NCI-H2029 treated with DMSO at 0.1 percent for 48 hours (cell line): ENCODE results near the gene KLF15.

Experiments used
- DNase-seq: peaks from one replicate; lab custom pipeline; 2025; lab: John Stamatoyannopoulos, UW

The KLF15 gene

DNA sequence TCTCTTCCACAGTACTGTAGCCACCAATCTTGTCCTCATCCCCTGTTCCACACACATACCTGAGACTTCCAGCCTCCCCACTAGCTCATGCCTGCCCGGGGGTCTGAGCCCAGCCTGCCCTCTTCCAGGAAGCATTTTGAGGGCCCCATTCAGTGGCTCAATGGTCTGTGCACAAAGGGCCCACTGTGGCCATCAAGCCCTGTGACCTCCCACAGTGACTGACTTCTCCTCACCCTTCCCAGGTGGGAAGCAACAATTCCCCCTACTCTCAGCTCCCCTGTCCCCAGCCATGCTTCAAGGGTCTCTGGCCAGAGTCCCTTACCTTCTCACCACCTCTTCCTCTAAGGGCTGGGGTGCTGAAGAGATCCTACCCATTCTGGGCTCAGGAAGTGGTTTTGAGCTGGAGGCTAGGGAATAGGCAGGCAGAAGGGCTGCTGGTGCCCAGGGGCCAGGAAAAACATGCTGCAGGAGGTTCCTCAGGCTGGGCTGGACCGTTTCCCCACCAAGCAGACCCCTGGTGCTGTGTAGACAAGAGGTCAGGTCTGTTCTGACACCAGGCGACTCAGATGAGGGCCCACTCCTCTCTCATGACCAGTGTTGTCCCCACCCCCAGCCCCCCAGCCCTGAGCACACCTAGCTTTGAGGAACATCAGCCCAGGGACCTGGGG, 3.0 kb upstream of the KLF15 start:
- no peak for DNase-seq

DNA sequence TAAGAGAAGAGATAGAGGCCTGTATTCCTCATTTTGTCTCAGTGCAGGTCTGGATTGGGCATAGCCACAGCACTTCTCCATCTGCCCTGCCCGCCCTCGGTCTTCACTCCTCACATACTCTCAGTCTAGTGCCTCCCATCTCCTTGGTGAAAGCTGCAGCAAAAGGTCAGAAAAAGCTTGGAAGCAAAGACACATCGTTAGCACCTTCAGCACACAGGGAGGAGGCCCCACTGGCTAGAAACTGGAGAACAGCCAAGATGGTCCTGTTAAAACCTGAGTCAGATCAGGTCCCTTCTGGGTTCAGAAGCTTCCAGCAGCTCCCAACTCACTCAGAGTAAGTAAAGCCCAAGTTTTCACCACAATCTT, 1.6 kb upstream of the KLF15 start:
- DNase-seq, result no peak

DNA sequence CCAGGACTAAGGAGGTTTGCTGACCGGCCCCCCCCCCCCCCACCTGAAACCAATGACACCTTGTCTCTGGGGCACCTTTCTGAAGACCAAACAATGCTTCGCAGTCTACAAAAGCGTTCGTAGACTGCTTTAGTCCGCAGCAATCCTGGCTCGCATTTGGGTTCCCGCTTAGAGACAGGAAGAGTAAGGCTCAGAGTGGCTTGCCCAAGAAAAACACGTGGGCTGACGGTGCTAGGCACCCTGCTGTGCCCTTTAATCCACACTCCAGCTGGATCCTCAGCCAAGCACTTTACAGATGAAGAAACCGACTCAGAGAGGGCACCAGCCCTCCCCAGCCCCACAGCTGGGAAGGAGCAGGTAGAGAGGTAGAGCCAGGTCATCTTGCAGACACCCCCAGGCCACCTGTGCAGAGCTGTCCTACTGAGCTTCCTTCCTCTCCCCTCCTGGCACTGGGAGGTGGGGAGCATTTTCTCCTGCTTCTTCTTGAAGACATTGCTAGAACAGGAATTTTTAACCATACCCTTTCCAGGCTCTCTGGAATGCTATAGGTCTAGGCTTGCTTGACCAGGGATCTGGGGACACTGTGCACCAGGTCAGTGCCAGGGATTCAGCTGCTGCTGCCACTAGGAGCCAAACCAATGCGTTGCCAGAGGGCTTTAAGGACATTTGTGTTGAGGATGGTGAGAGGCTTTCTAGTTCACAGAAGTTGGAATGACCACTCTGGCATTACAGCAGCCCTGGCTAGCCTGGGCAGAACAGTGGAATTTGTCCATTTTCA, 1.0 kb upstream of the KLF15 start:
- DNase-seq, result no peak

DNA sequence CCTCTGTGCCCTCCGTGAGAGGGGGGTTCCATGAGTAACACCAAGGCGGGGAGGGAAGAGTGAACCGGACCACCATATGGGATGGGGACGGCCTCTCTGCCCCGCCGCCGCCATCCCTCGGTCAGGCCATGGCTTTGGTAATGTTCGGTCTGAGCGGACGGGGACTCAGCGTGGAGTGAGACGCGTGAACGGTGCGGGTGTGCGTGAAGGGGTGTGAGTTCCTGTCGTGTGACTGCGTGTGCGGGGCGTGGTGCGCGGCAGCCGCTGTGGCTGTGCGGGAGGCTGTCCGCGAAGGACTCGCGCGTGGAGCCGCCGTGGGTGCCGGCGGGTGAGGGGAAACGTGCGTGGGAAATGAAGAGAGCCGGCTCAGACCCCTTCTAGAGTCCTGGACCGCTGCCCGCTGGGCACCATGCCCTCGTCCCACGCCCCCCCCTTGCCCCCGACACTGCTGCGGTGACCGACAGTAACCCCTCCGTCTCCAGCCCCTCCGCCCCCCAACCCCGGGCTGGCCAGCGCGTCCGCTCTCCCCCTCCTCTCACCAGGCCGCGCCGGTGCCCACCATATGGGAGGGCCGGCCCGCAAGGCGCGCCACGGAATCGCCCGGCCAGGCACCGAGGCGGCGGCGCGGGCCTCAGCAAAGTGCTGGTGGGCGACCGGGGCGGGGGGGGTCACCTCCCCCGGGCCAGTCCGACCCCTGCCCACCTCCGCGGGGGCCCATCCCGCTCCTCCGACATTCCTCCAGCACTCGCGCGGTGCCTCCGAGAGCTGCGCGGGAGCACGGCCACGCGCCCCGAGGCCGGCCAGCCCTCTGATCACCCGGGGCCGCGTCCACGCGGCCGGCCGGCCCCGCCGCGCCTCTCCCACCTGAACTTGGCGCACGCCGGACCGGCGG, 589 bp downstream of the KLF15 start:
- no peak for DNase-seq

DNA sequence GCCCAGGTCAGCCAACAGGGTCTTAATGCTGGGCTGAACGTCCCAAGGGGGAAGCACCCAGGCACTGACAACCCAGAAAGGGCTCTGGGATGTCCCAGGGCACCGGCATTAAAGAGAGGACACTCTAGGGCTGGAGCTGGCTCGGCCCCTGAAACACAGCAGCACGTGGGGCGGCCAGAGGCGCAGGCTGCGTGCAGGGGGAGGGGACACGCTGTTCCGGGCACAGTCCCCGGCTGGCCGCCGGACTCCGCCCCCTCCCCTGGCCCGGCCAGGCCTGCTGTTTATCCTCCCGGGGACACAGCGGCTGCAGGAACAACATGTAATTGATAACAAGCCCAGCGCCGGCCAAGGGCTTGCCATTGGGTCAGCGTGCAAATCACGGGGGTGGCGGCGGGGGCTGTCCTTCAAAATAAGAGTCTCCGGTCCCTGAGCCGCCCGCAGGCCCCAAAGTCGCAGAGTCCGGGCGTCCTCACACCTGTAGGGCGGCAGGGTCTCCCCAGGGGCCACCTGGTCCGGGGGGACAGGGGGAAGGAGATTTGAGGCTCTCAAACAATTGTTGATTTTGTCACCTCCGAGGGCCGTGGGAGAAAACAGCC, 1.3 kb downstream of the KLF15 start:
- DNase-seq, result peak; percentile 24

DNA sequence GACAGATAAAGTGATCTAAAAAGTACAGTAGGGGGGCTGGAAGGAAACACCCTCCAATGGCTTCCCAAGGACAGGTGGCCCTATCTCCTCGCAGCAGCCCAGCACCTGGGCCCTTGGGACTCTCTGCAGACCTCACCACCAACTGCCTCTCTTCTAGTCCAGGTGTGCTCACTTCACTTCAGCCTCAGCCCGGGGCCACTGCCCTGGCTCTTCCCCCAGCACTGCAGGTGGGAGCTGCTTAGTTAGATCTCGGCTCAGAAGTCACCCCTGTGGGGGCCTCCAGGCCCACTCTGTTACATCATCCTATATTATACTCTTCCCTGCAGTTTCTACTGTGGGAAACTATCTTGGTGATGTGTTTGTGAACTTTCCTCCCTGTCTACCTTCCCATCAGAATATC, 2.0 kb downstream of the KLF15 start:
- no peak for DNase-seq

DNA sequence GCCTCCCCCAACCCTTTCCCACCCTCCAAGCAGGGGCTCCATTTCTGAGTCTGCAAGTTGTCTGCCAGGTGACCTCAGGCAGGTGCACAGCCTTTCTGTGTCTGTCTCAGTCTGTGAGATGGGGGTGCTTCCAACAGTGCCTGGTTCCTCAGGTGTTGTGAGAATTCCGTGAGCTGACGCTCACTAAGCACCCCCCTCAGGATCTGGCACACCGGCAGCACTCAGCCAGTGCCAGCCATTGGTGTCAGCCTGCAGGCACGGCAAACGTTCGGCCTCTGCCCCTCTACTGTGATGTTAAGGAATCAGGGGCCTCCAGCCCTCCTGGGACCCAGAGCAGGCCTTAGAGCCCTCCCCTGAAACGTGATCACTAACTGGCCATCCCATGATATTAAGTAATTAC, 2.4 kb downstream of the KLF15 start:
- DNase-seq, result no peak

DNA sequence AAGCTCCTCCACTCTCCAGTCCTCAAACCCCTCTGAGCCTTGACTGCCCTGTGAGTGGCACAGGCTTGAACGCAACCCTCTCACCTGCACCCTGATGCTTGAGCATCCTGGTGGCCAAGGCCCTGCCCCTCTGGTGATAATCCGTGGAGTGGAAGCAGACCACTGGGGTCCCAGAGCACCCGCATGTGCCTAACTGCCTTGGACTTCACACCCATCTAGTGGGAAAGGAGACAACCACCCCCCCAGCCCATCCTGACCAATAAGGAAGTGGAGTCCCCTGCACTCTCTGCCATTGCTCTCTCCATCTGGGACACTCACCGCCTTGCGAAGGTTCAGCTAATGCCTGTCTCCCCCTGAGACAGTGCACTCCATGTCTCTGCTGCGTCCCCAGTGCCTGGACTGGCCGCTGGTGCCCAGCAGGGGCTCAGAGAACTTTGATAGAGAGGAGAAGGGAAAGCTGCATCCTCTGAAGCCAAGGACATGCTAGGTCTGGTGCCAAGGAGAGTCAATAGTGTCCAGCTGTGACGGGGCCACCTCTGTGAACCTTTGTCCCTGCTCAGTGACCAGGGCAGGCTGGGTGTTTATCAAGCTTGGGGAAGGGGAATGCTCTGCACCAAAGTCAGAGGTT, 3.4 kb downstream of the KLF15 start:
- no peak for DNase-seq

DNA sequence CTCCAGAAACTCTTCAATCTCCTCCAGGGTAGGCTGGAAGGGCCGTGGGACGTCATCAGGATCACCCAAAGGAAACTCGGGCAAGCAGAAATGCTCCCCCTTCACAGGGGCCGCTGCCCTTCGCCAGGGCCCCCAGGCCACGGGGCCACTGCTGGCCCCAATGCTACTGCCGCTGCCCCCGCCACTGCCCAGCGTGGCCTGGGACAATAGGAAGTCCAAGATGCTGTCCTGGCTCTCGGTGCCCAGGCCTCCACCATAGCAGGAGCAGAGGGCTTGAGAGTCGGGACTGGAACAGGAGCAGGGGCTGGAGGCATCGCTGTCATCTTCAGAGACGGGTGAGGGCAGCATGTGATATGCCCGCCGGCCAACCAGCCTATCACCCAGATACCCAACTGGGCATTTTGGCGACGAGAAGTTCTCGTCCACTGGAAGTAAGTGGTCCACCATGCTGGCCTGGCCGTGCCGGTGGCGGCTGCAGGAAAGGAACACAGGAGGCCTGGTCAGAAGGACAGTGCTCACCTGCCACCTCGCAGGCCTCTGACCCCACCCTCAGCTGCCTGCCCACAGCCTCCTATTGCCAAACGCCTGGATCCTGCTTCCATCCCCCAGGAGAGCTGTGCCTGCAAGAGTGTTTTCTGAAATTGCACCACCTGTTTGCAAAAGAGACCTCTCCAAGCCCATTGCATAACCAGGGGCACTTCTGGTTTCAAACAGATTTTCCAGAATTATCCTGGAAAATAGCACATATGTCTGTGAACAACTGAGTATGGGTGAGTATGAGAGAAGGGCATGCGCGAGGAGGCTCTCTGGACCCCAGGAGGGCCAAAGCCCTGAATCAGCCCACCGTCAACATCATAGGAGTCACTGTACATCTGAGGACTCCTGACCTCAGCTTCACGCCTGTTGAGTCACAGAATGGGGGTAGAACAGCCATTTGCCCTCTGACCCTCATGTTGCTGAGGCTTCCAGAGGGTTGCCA, 4.4 kb downstream of the KLF15 start:
- no peak for DNase-seq

DNA sequence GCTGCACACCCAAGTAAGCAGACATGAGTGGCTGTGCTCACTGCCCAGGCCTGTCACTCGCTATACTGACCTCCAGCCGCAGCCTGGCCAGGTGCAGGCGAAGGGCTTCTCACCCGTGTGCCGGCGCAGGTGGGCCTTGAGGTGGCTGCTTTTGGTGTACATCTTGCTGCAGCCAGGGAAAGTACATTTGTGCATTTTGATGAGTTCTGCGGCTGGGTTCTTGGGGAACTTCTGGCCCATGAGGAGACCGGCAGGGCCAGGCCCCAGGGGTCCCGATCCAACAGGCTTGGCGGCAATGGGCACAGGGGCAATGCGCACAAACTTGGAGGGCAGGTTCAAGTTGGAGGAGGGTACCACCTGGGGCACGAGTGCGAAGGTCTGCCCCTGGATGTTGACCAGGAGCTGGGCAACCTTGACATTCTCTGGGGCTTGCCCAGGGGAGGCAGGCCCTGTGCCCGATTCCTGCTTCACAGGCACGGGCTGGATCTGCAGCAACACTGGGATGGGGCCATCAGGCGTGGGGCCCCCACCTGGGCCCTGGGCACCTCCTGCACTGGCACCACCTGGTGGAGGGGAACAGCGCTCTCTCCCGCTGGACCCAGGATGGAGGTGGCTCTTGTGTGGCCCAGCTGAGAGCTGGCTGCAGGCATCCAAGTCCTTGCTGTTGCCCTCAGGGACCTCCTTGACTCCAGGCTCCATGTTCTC, 5.3 kb downstream of the KLF15 start:
- no peak for DNase-seq

DNA sequence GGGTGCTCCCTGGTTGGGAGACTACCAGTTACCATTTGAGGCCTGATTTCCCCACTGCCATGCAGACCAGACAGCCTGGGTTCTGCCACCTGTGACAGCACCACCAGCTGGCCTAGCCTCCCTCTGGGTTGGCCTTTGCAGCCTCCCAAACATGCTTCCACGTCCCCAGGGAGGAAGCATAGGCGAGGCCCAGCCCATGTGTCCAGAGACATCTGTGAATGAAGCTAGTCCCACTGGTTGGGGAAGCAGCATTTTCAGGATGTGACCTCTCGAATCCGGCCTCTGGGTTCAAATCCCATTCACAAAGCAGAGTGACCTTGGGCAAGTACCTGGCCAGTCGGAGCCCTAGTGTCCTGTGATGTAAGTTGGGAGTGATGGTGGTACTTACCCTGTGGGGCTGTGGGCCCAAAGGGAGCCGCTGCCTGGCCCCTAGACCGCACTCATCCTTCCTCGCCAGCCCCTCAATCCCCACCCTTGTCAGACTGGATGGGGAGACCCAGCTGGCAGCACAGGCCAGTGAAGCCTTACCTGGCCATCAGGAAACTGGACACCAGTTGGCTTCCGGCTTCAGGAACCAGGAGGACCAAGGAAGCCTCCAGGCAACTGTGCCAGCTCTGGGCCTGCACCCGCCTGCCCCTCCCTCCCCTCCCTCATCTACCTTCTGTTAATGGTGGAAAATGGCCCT, 6.0 kb downstream of the KLF15 start:
- DNase-seq, result no peak

DNA sequence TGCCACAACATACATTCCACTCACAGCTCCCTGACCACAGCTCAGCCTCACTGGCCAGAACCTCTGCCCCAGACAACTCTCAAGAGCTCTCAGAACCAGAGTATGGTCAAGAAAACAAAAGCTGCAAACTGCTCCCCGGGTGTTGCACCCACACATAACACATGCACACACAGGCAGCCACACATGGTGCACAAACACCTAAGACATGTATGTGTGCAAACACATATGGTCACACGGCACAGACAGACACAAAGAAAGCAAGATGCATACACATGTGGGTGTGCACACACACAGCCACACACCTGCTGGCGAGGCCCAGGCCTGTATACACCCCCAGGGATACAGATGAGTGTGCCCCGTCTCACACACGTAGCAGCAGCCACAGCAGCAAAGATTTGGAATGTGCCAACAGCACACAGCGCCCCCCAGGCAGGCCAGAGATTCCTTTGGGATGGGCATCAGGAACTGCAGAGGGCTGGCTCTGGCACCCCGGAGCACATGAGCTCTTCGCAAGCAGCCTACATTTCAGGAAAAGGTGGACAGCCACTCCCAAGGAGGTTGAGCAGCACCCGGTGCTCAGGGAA, 6.6 kb downstream of the KLF15 start:
- no peak for DNase-seq

DNA sequence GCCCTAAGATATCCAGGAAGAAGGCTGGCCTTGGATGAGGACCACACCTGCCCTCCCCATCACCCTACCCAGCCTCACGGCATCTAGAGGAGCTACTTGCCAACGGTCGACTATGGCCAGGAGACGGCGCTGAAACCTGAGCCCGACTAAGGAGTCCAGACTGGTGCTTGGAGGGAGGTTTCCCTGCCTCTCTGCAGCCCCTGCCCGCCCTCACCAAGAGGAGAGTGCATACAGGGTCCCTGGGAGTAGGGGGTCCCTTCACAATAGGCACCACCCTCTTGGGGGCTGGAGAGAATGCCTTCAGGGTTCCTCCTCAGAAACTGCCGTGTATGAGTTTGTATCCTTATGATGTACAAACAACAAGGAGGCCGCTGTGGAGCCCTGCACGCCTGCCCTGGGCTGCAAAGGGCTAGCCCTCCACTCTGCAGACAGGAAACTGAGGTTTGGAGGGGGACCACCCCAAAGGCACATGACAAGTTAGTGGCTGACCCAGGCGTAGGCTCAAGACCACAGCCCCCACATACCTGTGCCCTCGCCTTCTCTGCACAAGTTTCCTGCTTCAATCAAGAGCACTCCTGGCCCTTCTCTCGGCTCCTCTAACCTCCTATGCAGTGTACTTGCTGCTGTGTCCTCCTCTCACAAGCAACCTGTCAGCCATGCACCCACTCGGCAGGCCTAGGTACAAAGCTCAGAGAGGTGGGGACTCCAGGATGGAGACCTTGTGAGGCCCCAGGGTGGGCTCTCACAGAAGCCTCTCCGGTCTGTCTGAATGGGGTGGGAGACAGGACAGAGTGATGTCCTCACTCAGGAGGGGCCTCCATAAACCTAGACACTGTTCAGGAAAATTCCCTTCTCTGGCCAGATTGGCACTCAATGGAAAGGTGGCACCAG, 7.4 kb downstream of the KLF15 start:
- no peak for DNase-seq

DNA sequence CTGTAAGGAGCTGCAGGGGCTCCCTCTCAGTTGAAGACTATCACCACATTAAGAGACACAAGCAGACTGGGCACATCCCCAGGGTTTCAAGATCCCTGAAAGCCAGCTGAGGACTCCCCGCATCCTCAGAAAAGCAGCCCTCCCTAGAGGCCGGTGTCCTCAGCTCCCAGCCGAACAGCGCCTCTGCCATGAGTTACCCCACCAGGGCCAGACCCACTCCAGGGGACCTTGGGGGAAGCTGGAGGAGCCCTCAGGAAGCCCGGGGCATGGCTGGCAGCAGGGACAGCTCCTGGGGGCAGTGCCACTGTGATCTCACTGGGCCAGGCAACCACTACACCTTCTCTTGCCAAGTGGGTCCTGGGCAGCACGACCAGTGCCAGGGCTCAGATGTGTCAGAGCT, 8.1 kb downstream of the KLF15 start:
- DNase-seq, result no peak

DNA sequence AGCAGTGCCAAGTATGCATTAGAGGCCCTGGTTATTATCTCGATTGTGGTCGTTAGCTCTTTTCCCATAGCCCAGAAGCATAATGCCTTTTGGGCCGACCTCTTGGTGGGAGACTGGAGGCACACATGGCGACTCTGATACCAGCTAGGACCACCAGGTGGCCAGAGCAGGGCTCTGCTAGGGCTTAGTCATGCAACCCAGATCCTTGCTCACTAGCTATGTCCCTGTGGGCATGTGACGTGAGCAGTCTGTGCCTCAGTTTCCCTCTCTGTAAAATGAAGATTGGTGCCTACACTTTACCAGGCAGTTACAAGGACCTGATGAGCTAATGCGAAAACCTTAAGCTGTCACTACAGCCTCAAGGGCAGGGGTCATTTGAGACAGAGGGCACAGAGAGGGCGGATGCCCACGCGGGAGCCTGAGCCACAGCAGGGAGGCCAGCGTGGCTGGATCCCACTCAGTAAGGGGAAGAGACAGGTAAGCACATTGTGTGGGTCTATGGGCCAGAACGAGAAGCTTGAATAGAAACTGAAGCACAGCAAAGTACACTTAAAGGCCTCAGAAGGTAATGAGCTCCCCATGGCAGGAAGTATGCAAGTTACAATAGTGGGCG, 8.8 kb downstream of the KLF15 start:
- DNase-seq, result no peak

DNA sequence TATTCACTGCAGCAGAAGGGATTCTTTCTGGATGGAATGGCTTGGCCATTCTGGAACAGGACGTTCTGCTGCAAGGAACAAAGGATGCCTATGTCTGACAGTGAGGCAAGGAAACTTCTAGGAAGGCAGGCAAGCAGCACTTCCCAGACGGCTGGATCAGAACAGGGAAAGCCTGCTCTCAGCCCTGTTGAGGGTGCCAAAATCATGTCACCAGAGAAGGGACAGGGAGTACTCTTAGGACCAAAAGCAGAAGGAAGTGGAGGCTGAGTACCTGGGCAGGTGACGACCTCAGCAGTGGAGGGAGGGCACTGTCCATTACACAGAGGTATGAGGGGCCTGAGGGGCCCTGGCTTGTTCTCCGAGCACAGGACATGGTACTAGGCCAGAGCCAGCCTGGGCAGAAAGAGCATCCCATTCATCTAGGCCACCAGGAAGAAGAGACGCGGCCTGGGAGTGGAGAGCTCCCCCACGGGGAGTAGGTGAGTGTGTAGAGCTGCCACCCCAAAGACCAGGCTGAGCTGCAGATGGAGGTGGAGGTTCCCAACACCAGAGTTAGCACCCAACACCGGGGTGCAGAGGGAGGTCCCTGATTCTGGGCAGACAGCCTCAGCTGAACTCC, 9.6 kb downstream of the KLF15 start:
- no peak for DNase-seq

DNA sequence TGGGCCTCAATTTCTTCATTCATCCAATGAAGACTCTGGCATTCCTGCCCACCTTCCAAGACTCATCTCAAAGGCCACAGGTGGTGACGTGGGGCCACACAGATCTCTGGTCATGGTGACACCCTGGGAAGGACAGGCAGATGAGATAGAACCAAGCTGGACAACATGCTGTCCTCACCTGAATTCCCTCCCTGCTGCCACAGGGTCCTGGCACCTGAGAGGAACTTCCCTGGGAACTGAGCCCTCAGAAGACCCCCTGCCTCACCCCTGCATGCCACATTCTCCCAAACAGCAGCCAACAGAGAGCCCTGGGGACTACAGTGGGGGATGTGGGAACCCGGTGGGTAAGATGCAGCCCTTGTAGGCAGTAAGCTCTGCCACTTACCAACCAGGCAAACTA, 10.7 kb downstream of the KLF15 start:
- DNase-seq, result no peak
